Measurements from ENCODE around the gene PITPNC1.

DNA sequence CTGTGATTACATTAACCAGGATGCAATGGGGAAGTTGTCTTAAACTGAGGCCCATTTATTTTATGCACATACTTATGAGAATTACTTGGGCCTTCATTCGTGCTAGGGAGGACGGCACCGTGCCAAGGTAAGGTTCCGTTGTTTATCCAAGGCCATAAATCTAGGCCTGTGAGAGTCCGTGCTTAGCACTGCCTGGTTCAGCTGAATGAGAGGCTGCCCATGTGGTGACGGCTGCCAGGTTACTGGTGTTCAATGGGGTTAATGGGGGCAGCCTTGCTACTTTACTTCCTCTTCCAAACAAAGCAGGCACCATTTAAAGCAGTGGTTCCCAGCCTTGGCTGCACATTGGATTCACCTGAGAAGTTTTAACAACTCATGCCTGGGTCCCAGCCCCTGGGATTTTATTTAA, 205.6 kb downstream of the PITPNC1 start:
- TF ChIP-seq, protein P1, sequence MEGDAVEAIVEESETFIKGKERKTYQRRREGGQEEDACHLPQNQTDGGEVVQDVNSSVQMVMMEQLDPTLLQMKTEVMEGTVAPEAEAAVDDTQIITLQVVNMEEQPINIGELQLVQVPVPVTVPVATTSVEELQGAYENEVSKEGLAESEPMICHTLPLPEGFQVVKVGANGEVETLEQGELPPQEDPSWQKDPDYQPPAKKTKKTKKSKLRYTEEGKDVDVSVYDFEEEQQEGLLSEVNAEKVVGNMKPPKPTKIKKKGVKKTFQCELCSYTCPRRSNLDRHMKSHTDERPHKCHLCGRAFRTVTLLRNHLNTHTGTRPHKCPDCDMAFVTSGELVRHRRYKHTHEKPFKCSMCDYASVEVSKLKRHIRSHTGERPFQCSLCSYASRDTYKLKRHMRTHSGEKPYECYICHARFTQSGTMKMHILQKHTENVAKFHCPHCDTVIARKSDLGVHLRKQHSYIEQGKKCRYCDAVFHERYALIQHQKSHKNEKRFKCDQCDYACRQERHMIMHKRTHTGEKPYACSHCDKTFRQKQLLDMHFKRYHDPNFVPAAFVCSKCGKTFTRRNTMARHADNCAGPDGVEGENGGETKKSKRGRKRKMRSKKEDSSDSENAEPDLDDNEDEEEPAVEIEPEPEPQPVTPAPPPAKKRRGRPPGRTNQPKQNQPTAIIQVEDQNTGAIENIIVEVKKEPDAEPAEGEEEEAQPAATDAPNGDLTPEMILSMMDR (IDR thresholded peaks at IDR 0.05) = no peak
- TF ChIP-seq POLR2A (IDR thresholded peaks at IDR 0.05) = no peak
